A549 (cell line): Measurements from ENCODE around the gene TXNIP.

Source experiments
- CTCF ChIP-seq: fragments of >200 bp; sonication (Bioruptor Twin); formaldehyde crosslinking; IDR thresholded peaks from 3 replicates; pipeline ENCODE4 v1.5.1; 2016
- ESRRA ChIP-seq: fragments of 150-350 bp; IDR thresholded peaks from 2 replicates; pipeline ENCODE4 v1.6.1; 2014; ENCODE audit warnings: mild to moderate bottlenecking, low read length, borderline replicate concordance
- MAFK ChIP-seq: fragments of 450-650 bp; IDR thresholded peaks from 2 replicates; pipeline ENCODE4 v1.6.1; 2014; ENCODE audit not compliant: partially characterized antibody
- MAX ChIP-seq: IDR thresholded peaks from 2 replicates; pipeline ENCODE4 v1.6.1; 2012
- PBX3 ChIP-seq: IDR thresholded peaks from 2 replicates; pipeline ENCODE4 v1.6.1; 2012
- PHF8 ChIP-seq: fragments of 200-600 bp; sonication (generic); IDR thresholded peaks from 2 replicates; pipeline ENCODE4 v1.6.1; 2016; ENCODE audit warnings: low read depth, mild to moderate bottlenecking, antibody characterized with exemption, moderate library complexity, borderline replicate concordance
- POLR2A ChIP-seq: IDR thresholded peaks from 2 replicates; pipeline ENCODE4 v1.6.1; 2012; ENCODE audit warnings: mild to moderate bottlenecking, low read length
- USF2 ChIP-seq: fragments of 450-650 bp; IDR thresholded peaks from 2 replicates; pipeline ENCODE4 v1.6.1; 2014; ENCODE audit warnings: antibody characterized with exemption

- TF ChIP-seq POLR2A, result no peak
- TF ChIP-seq USF2, result no peak
- peak; percentile 96 for TF ChIP-seq CTCF
- TF ChIP-seq MAFK, result no peak
- TF ChIP-seq MAX, result no peak
- no peak for TF ChIP-seq PHF8
- TF ChIP-seq ESRRA, result no peak
- TF ChIP-seq PBX3, result no peak
Observed at GRCh38 chr1:146012703-146013558, 16.6 kb upstream of the TXNIP start.
